ENCODE results near the gene ABLIM1. TPM values are rescaled to one million over a fixed set of nuclear protein-coding genes. Genes with fewer than 3 reads are reported as not detected.

Gene ABLIM1
- polyA plus RNA-seq, 3 donors: 0.33 to 0.91 (median 0.57) TPM

- Histone ChIP-seq H3K4me3 (replicated peaks in 1 of 3; ENCODE audit: low read depth in 2 of 3, low read length in 3 of 3) (no peak overlapping the region), H3K79me2 (ENCODE audit: insufficient read depth, low read length) (no peaks in the 10 kb centered on the region), H3K9me3 (replicated peaks in 1 of 2; ENCODE audit: control insufficient read depth in 1 of 2, insufficient read depth in 1 of 2, low read length in 2 of 2) (no peaks in the 10 kb centered on the region), H3K27ac (ENCODE audit: low read depth in 1 of 2, low read length in 2 of 2) (no peak overlapping the region), H2AFZ (ENCODE audit: insufficient read depth, low read depth, low read length, poor library complexity, severe bottlenecking) (no peak overlapping the region), H3K36me3 (replicated peaks in 1 of 2; ENCODE audit: control insufficient read depth in 1 of 2, insufficient read depth in 2 of 2, low read length in 2 of 2) (no peaks in the 10 kb centered on the region), H3K4me1 (ENCODE audit: control insufficient read depth in 1 of 2, insufficient read depth in 2 of 2, low read length in 2 of 2) (peaks cover 0 to 8% of the 10 kb centered on the region in 2 donors), H3K27me3 (ENCODE audit: control insufficient read depth in 2 of 2, insufficient read depth in 2 of 2, low read length in 2 of 2) (peaks cover 12 to 25% of the 10 kb centered on the region in 2 donors), H3K9ac (ENCODE audit: insufficient read depth, low read length, poor library complexity, severe bottlenecking) (no peak overlapping the region), H3K4me2 (replicated peaks; ENCODE audit: extremely low read depth, low read length, poor library complexity, severe bottlenecking) (no peak overlapping the region), H4K20me1 (ENCODE audit: insufficient read depth, low read length) (no peaks in the 10 kb centered on the region)
- H3K4me1 Mint-ChIP-seq: peaks cover 9% of the 10 kb centered on the region
- H3K27me3 Mint-ChIP-seq (ENCODE audit: low read depth in 3 of 3): peaks cover 32 to 37% (median 33%) of the 10 kb centered on the region in 3 donors
- intact Hi-C loops (cut with micrococcal nuclease): no loop called here
- no peak overlapping the region for H3K4me3 Mint-ChIP-seq
- no peak for TF ChIP-seq CTCF (IDR thresholded peaks at IDR 0.05)
- 86% methylated on average over 11 of the region's 12 CpGs for WGBS (ENCODE audit: insufficient coverage)
- no peak for DNase-seq
- H3K27ac Mint-ChIP-seq: no peak overlapping the region
- H3K36me3 Mint-ChIP-seq: no peaks in the 10 kb centered on the region
- peaks cover 0 to 8% (median 2%) of the 10 kb centered on the region in 7 donors for H3K9me3 Mint-ChIP-seq
Measured at GRCh38 chr10:114408112-114408967, 249.7 kb downstream of the ABLIM1 start.

GRCh38 chr10:114406455-114406854 is 251.6 kb downstream of the ABLIM1 start:
- H3K27me3 ChIP-seq (ENCODE audit: control insufficient read depth in 2 of 2, insufficient read depth in 2 of 2, low read length in 2 of 2): peaks cover 31 to 44% of the 10 kb centered on the region in 2 donors
- no peaks in the 10 kb centered on the region for H3K4me1 ChIP-seq (ENCODE audit: control insufficient read depth in 1 of 2, insufficient read depth in 2 of 2, low read length in 2 of 2)
- H2AFZ ChIP-seq (ENCODE audit: insufficient read depth, low read depth, low read length, poor library complexity, severe bottlenecking): no peak overlapping the region
- no peak for DNase-seq
- Mint-ChIP-seq H3K4me3 (peak overlapping the region in 1 of 2 donors; percentile 87), H3K36me3 (no peaks in the 10 kb centered on the region), H3K27ac (no peak overlapping the region), H3K4me1 (peaks cover 7% of the 10 kb centered on the region), H3K9me3 (peaks cover 0 to 8% (median 2%) of the 10 kb centered on the region in 7 donors), H3K27me3 (ENCODE audit: low read depth in 3 of 3) (peaks cover 49 to 54% (median 49%) of the 10 kb centered on the region in 3 donors)
- no peak overlapping the region for H3K9ac ChIP-seq (ENCODE audit: insufficient read depth, low read length, poor library complexity, severe bottlenecking)
- H3K4me3 ChIP-seq (replicated peaks in 1 of 3; ENCODE audit: low read depth in 2 of 3, low read length in 3 of 3): no peak overlapping the region
- intact Hi-C loops (cut with micrococcal nuclease): no loop called here
- H4K20me1 ChIP-seq (ENCODE audit: insufficient read depth, low read length): no peaks in the 10 kb centered on the region
- WGBS (ENCODE audit: insufficient coverage): no CpG with 5 or more reads among the region's 1 CpG
- H3K36me3 ChIP-seq (replicated peaks in 1 of 2; ENCODE audit: control insufficient read depth in 1 of 2, insufficient read depth in 2 of 2, low read length in 2 of 2): no peaks in the 10 kb centered on the region
- H3K27ac ChIP-seq (ENCODE audit: low read depth in 1 of 2, low read length in 2 of 2): no peak overlapping the region
- H3K79me2 ChIP-seq (ENCODE audit: insufficient read depth, low read length): no peaks in the 10 kb centered on the region
- TF ChIP-seq CTCF (IDR thresholded peaks at IDR 0.05): no peak
- no peak overlapping the region for H3K4me2 ChIP-seq (replicated peaks; ENCODE audit: extremely low read depth, low read length, poor library complexity, severe bottlenecking)
- H3K9me3 ChIP-seq (replicated peaks in 1 of 2; ENCODE audit: control insufficient read depth in 1 of 2, insufficient read depth in 1 of 2, low read length in 2 of 2): no peaks in the 10 kb centered on the region

Data from CD14-positive monocyte (primary cell).